Measurements from ENCODE around the gene NMUR1.

DNA sequence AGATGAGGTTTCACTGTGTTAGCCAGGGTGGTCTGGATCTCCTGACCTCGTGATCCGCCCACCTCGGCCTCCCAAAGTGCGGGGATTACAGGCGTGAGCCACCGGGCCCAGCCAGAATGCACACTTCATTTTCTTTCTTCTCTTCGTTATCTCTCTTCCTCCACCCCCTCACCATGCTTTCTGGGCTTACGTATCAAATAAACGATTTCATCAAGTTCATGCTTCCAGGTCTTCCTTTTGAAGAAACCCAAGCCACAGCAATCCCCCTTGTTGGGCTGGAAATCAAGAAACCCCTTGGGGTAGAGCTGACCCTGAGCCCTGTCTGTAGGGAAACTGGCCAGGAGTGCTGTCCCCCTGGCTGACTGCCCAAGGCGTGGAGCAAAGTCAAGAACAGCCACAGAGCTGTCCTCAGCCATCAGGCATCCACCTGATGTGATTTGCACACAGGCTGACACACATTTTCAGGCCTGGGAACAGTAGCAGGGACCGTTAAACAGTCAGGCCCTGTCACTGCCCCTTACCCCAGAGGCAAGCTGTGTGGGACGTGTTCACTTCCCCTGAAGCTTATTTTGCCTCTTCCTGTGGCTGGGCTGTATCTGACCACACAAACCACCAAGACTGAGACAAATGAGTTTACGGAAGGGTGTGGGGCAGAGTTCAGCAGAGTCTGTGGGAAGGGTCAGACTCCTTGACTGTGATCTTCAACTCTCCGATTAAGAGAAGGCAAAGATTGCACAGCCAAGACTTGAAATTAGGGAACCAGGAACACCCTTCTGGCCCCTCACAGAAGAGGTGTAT is 15.1 kb upstream of the NMUR1 start:
- TF ChIP-seq, protein P1, sequence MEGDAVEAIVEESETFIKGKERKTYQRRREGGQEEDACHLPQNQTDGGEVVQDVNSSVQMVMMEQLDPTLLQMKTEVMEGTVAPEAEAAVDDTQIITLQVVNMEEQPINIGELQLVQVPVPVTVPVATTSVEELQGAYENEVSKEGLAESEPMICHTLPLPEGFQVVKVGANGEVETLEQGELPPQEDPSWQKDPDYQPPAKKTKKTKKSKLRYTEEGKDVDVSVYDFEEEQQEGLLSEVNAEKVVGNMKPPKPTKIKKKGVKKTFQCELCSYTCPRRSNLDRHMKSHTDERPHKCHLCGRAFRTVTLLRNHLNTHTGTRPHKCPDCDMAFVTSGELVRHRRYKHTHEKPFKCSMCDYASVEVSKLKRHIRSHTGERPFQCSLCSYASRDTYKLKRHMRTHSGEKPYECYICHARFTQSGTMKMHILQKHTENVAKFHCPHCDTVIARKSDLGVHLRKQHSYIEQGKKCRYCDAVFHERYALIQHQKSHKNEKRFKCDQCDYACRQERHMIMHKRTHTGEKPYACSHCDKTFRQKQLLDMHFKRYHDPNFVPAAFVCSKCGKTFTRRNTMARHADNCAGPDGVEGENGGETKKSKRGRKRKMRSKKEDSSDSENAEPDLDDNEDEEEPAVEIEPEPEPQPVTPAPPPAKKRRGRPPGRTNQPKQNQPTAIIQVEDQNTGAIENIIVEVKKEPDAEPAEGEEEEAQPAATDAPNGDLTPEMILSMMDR (conservative IDR thresholded peaks at IDR 0.05; ENCODE audit: low read length): no peak
- no peak for TF ChIP-seq EZH2phosphoT487 (IDR thresholded peaks at IDR 0.05; ENCODE audit: borderline replicate concordance, low read depth, low read length)
